GM12878 (cell line): ENCODE results near the gene IGSF11. TPM values are rescaled to one million over a fixed set of nuclear protein-coding genes. Genes with fewer than 3 reads are reported as not detected.

Experiments used
- ATAC-seq: fragments of 200-7000 bp; cut with Tn5 transposase; 3 replicates; pipeline ENCODE4 v1.9.1; 2020; ENCODE audit warnings: mild to moderate bottlenecking, moderate library complexity
- BruUV-seq: library from RNA; stranded (reverse); fragments of 400-500 nt; replicated peaks from 2 replicates; lab custom pipeline; 2021; lab: Mats Ljungman, UMichigan
- CTCF ChIA-PET: fragments of 300-600 bp; sonication (Branson Sonifier 250); formaldehyde crosslinking; extraction: SDS; loops from one replicate; lab custom pipeline; 2021; ENCODE audit warnings: inconsistent platforms; lab: Yijun Ruan, JAX
- POLR2A ChIA-PET: fragments of 350-600 bp; formaldehyde crosslinking; extraction: SDS; loops from one replicate; lab custom pipeline; 2021; ENCODE audit warnings: inconsistent platforms; lab: Charles Lee
- RAD21 ChIA-PET: fragments of 300-600 bp; sonication (Branson Sonifier 250); formaldehyde crosslinking; loops from one replicate; lab custom pipeline; 2023; ENCODE audit warnings: antibody characterized with exemption; ENCODE audit not compliant: unreplicated experiment; lab: Charles Lee
- SMC1A ChIA-PET: fragments of 300-600 bp; sonication (Branson Sonifier 250); formaldehyde crosslinking; loops from one replicate; lab custom pipeline; 2023; ENCODE audit not compliant: unreplicated experiment, uncharacterized antibody; lab: Charles Lee
- DNase-seq: peaks from one replicate; pipeline ENCODE4 v3.0.0-alpha.2; 2011; ENCODE audit warnings: low read depth, low spot score
- FAIRE-seq: peaks from 3 replicates; lab custom pipeline; 2011; peaks lifted over from hg19 to GRCh38; lab: Jason Lieb, UNC
- H2AFZ ChIP-seq: 2 replicates; pipeline ENCODE4 v1.6.0; 2011; ENCODE audit warnings: low read depth, low read length, control low read depth; ENCODE audit not compliant: control insufficient read depth
- H3K27ac ChIP-seq: 2 replicates; pipeline ENCODE4 v1.5.1; 2011; ENCODE audit warnings: control low read depth; ENCODE audit not compliant: control insufficient read depth, insufficient read depth
- H3K27me3 ChIP-seq, 2 experiments: replicated peaks in 1 of 2; 2 replicates each; pipeline versions ENCODE4 v1.6.0 to v1.6.1; 2011; ENCODE audit warnings: low read length in 1 of 2; ENCODE audit not compliant: control insufficient read depth in 2 of 2, insufficient read depth in 2 of 2
- H3K36me3 ChIP-seq, 2 experiments: 2 replicates each; pipeline ENCODE4 v1.5.1; 2011; ENCODE audit warnings: low read length in 1 of 2; ENCODE audit not compliant: control insufficient read depth in 2 of 2, insufficient read depth in 2 of 2
- H3K4me1 ChIP-seq: 2 replicates; pipeline ENCODE4 v1.6.1; 2011; ENCODE audit warnings: mild to moderate bottlenecking, low read length, moderate library complexity, mixed read lengths; ENCODE audit not compliant: control insufficient read depth, insufficient read depth
- H3K4me2 ChIP-seq: 2 replicates; pipeline ENCODE4 v1.6.0; 2011; ENCODE audit warnings: control low read depth; ENCODE audit not compliant: control insufficient read depth, insufficient read depth
- H3K4me3 ChIP-seq: fragments of 200-600 bp; sonication (generic); 2 replicates; pipeline ENCODE4 v1.5.1; 2016
- H3K79me2 ChIP-seq: 2 replicates; pipeline ENCODE4 v1.6.0; 2011; ENCODE audit warnings: low read length; ENCODE audit not compliant: control insufficient read depth, insufficient read depth
- H3K9ac ChIP-seq: 2 replicates; pipeline ENCODE4 v1.8.0; 2011; ENCODE audit warnings: low read length, control low read depth, mixed read lengths; ENCODE audit not compliant: control insufficient read depth, insufficient read depth
- H3K9me3 ChIP-seq: replicated peaks from 3 replicates; pipeline ENCODE4 v1.5.1; 2011; ENCODE audit warnings: mild to moderate bottlenecking, low read length; ENCODE audit not compliant: control insufficient read depth, insufficient read depth
- H4K20me1 ChIP-seq: 2 replicates; pipeline ENCODE4 v1.6.0; 2011; ENCODE audit not compliant: control insufficient read depth, insufficient read depth
- ATF3 ChIP-seq: IDR thresholded peaks from 2 replicates; pipeline ENCODE4 v1.6.1; 2011; ENCODE audit warnings: low read depth, mild to moderate bottlenecking, low read length, moderate library complexity, borderline replicate concordance; ENCODE audit errors: extremely low read depth
- BCLAF1 ChIP-seq: fragments of 450-650 bp; IDR thresholded peaks from 2 replicates; pipeline ENCODE4 v1.6.1; 2017; ENCODE audit warnings: antibody characterized with exemption, mild to moderate bottlenecking, moderate library complexity
- CBX3 ChIP-seq: fragments of 200-600 bp; sonication (generic); IDR thresholded peaks from 2 replicates; pipeline ENCODE4 v1.6.1; 2016; ENCODE audit warnings: low read depth, borderline replicate concordance
- EP300 ChIP-seq, 2 experiments: fragments of 150-350 bp in 1 of 2; IDR thresholded peaks; 2 replicates each; pipeline ENCODE4 v1.6.1; 2011 to 2012; ENCODE audit warnings: low read depth in 2 of 2, low read length in 2 of 2, borderline replicate concordance in 1 of 2, improper control_type of control experiment in 1 of 2, inconsistent platforms in 1 of 2; ENCODE audit not compliant: control insufficient read depth in 1 of 2
- IKZF2 ChIP-seq, 2 experiments: fragments of 450-650 bp; IDR thresholded peaks; 2 replicates each; pipeline ENCODE4 v1.6.1; 2017; ENCODE audit warnings: mild to moderate bottlenecking in 2 of 2, moderate library complexity in 2 of 2
- JUND ChIP-seq: IDR thresholded peaks from 2 replicates; pipeline ENCODE4 v1.6.1; 2012; ENCODE audit warnings: low read depth, mild to moderate bottlenecking, low read length, improper control_type of control experiment, moderate library complexity
- MEF2A ChIP-seq: IDR thresholded peaks from 2 replicates; pipeline ENCODE4 v1.6.1; 2011; ENCODE audit warnings: low read depth, mild to moderate bottlenecking, low read length, moderate library complexity; ENCODE audit not compliant: insufficient read depth
- MYB ChIP-seq: fragments of 150-350 bp; IDR thresholded peaks from 2 replicates; pipeline ENCODE4 v1.6.1; 2014; ENCODE audit warnings: mild to moderate bottlenecking, low read depth, low read length, borderline replicate concordance
- NFIC ChIP-seq: IDR thresholded peaks from 2 replicates; pipeline ENCODE4 v1.6.1; 2012; ENCODE audit warnings: low read depth, mild to moderate bottlenecking, inconsistent platforms, low read length, moderate library complexity
- PAX8 ChIP-seq: fragments of 450-650 bp; IDR thresholded peaks from 2 replicates; pipeline ENCODE4 v1.6.1; 2017; ENCODE audit warnings: mild to moderate bottlenecking, moderate library complexity
- PKNOX1 ChIP-seq: fragments of 450-650 bp; IDR thresholded peaks from 2 replicates; pipeline ENCODE4 v1.6.1; 2016; ENCODE audit warnings: mild to moderate bottlenecking
- SUZ12 ChIP-seq: fragments of 200-600 bp; sonication (generic); IDR thresholded peaks from one replicate; pipeline ENCODE4 v1.6.1; 2018; ENCODE audit warnings: antibody characterized with exemption, mild to moderate bottlenecking; ENCODE audit not compliant: unreplicated experiment
- TARDBP ChIP-seq: IDR thresholded peaks from 2 replicates; pipeline ENCODE4 v1.6.1; 2016; ENCODE audit warnings: borderline replicate concordance
- TBL1XR1 ChIP-seq: IDR thresholded peaks from 2 replicates; pipeline ENCODE4 v1.6.1; 2012; ENCODE audit warnings: low read depth, low read length, improper control_type of control experiment
- ZNF24 ChIP-seq: fragments of 450-650 bp; IDR thresholded peaks from 2 replicates; pipeline ENCODE4 v1.6.1; 2017; ENCODE audit warnings: antibody characterized with exemption, mild to moderate bottlenecking
- in situ Hi-C: fragments of 300-500 bp; cut with MboI; formaldehyde crosslinking; loops from 9 replicates; pipeline ENCODE4 v1.14.3; 2018; ENCODE audit warnings: mixed read lengths
- intact Hi-C: fragments of 100-400 bp; cut with micrococcal nuclease; formaldehyde crosslinking; loops from one replicate; pipeline ENCODE4 v1.14.2; 2022; ENCODE audit not compliant: unreplicated experiment
- polyA plus RNA-seq, 11 experiments: library from polyadenylated mRNA; depleted of rRNA in 4 of 11; unstranded in 6 of 11; stranded (reverse) in 5 of 11; fragments of >200 nt; fragmentation: Nextera tagmentation in 4 of 11; fragmentation: Illumina TruSeq in 1 of 11; extraction: Ambion mirVana in 4 of 11; extraction: Trizol in 1 of 11; gene quantifications; 1 replicate in 1 of 11; 2 replicates in 10 of 11; pipeline versions ENCODE4 v1.2.1 to v1.2.3, GENCODE V29; 2011 to 2016; ENCODE audit warnings: inconsistent platforms in 2 of 11, missing spikeins in 2 of 11, low read depth in 1 of 11
- total RNA-seq, 4 experiments: library from RNA; depleted of rRNA in 3 of 4; stranded (reverse); fragments of >200 nt in 3 of 4; fragmentation: Illumina TruSeq in 1 of 4; extraction: Trizol in 1 of 4; gene quantifications; 2 replicates each; pipeline versions ENCODE4 v1.2.1 to v1.2.3, GENCODE V29; 2013 to 2021
- TF ChIP-seq, protein P1 (sequence below): fragments of 450-650 bp; IDR thresholded peaks from 2 replicates; pipeline ENCODE4 v1.6.1; 2017; ENCODE audit warnings: borderline replicate concordance

The IGSF11 gene
- total and polyA plus RNA-seq, 10 of the 15 experiments (the other 5 are each of a cell fraction or from before 2014, with no cell fraction given) = 0.03 TPM; not detected in 9

DNA sequence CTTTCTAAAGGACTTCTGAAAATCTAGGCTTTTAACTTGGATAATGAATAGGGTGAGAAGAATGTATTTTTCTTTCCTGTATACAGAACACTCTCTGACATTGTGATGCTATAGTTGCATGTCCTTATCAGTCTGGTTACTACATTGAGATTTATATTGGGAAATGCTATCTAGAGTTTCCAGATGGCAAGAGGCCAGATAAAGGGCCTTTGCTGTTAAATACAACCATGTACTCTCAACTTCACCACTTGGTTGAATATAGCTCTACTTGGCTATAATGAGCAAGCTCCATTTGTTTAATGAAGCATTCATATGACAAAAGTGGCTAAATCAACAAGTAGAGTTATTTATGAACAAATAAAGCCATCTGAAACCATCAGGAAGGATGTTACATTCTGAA lies 91.0 kb downstream of the IGSF11 start:
- Histone ChIP-seq H3K4me1 (no peaks in the 10 kb centered on the region), H3K9ac (no peak overlapping the region), H3K9me3 (no peaks in the 10 kb centered on the region; the same call in 2 of the 3 replicates), H3K27me3 (no peaks in the 10 kb centered on the region), H3K27ac (no peak overlapping the region), H3K4me3 (no peak overlapping the region), H3K4me2 (no peak overlapping the region), H3K36me3 (no peaks in the 10 kb centered on the region), H3K79me2 (no peaks in the 10 kb centered on the region), H4K20me1 (no peaks in the 10 kb centered on the region), H2AFZ (no peak overlapping the region)
- DNase-seq (no peak), FAIRE-seq (no peak), ATAC-seq (no peak)
- no TSS peak for BruUV-seq
- ChIA-PET POLR2A (no interaction called here), SMC1A (no interaction called here), CTCF (no interaction called here), RAD21 (no interaction called here)
- in situ Hi-C loops = no loop called here
- intact Hi-C loops = no loop called here
- TF ChIP-seq, protein P1, sequence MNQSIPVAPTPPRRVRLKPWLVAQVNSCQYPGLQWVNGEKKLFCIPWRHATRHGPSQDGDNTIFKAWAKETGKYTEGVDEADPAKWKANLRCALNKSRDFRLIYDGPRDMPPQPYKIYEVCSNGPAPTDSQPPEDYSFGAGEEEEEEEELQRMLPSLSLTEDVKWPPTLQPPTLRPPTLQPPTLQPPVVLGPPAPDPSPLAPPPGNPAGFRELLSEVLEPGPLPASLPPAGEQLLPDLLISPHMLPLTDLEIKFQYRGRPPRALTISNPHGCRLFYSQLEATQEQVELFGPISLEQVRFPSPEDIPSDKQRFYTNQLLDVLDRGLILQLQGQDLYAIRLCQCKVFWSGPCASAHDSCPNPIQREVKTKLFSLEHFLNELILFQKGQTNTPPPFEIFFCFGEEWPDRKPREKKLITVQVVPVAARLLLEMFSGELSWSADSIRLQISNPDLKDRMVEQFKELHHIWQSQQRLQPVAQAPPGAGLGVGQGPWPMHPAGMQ = no peak
- TF ChIP-seq ATF3 = no peak
- TF ChIP-seq CBX3 = no peak
- no peak for TF ChIP-seq NFIC
- TF ChIP-seq SUZ12 = no peak
- TF ChIP-seq IKZF2 (IDR thresholded peaks at IDR 0.05) = no peak
- TF ChIP-seq MEF2A = no peak
- no peak for TF ChIP-seq EP300 (IDR thresholded peaks at IDR 0.05; ENCODE audit: borderline replicate concordance in 1 of 2, control insufficient read depth in 1 of 2, low read depth in 2 of 2, low read length in 2 of 2)
- TF ChIP-seq JUND = no peak
- TF ChIP-seq BCLAF1 = no peak
- no peak for TF ChIP-seq PAX8
- TF ChIP-seq ZNF24 = no peak
- no peak for TF ChIP-seq PKNOX1
- TF ChIP-seq TBL1XR1 = no peak
- no peak for TF ChIP-seq MYB
- no peak for TF ChIP-seq TARDBP
